ENCODE data around the gene PSMC5. TPM values are rescaled to one million over a fixed set of nuclear protein-coding genes. Genes with fewer than 3 reads are reported as not detected.
"Not testable (repeated sequence)": the region's sequence is repeated elsewhere in the genome, so short reads cannot be mapped to it uniquely, and the experiment has no call there.

PSMC5 gene
- total RNA-seq, 2 experiments from 2014 or later: 32.6 to 105 TPM

- POLR2A ChIA-PET; H4K20me1 ChIP-seq (ENCODE audit: insufficient read depth, low read length); H2AFZ ChIP-seq (ENCODE audit: low read length); H3K36me3 ChIP-seq (ENCODE audit: insufficient read depth, low read length); intact Hi-C loops (cut with micrococcal nuclease; ENCODE audit: unreplicated experiment); DNase-seq (ENCODE audit: low spot score); H3K79me2 ChIP-seq (ENCODE audit: insufficient read depth, low read depth, low read length); H3K4me2 ChIP-seq (ENCODE audit: low read length); H3K4me1 ChIP-seq (ENCODE audit: insufficient read depth, low read length, poor library complexity, severe bottlenecking); BruUV-seq (replicated peaks); H3K9me2 ChIP-seq (ENCODE audit: insufficient read depth, low read length); H3K9me3 ChIP-seq (ENCODE audit: low read length); CTCF ChIA-PET (ENCODE audit: unreplicated experiment); H3K27ac ChIP-seq (ENCODE audit: low read depth, low read length, poor library complexity, severe bottlenecking); H3K4me3 ChIP-seq (ENCODE audit: low read depth, low read length, poor library complexity, severe bottlenecking): not testable (repeated sequence)
Measured at GRCh38 chr17:63873577-63873976, 46.3 kb downstream of the PSMC5 start, which contains the start of gene CSH2. CSH2 (minus strand) TSS chr17:63873677; CDS start chr17:63873614, 63 bp downstream.

- H3K79me2 ChIP-seq (ENCODE audit: insufficient read depth, low read depth, low read length); POLR2A ChIA-PET; H3K4me3 ChIP-seq (ENCODE audit: low read depth, low read length, poor library complexity, severe bottlenecking); H4K20me1 ChIP-seq (ENCODE audit: insufficient read depth, low read length); H3K4me2 ChIP-seq (ENCODE audit: low read length); H3K9me3 ChIP-seq (ENCODE audit: low read length); intact Hi-C loops (cut with micrococcal nuclease; ENCODE audit: unreplicated experiment); DNase-seq (ENCODE audit: low spot score); H3K36me3 ChIP-seq (ENCODE audit: insufficient read depth, low read length); H2AFZ ChIP-seq (ENCODE audit: low read length); H3K27ac ChIP-seq (ENCODE audit: low read depth, low read length, poor library complexity, severe bottlenecking); BruUV-seq (replicated peaks); H3K9me2 ChIP-seq (ENCODE audit: insufficient read depth, low read length); CTCF ChIA-PET (ENCODE audit: unreplicated experiment); H3K4me1 ChIP-seq (ENCODE audit: insufficient read depth, low read length, poor library complexity, severe bottlenecking): not testable (repeated sequence)
Measured at GRCh38 chr17:63874061-63874626, 46.9 kb downstream of the PSMC5 start.

DNA sequence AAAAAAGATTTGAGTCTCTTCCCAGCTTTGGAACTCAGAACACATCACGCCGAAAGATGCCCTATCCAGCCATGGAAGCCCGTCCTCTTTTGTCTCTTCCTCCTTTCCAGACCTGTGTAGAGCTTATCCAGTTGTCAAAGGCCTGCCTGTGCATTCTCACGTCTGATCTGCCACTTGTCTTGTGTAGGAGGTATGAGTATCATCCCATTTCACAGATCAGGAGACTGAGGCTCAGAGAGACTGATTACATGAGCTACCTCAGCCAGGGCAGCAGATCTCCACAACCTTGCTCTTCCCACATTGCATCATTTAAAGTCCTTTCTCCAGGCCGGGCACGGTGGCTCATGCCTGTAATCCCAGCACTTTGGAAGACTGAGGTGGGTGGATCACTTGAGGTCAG is 47.5 kb downstream of the PSMC5 start:
- CTCF ChIA-PET (ENCODE audit: unreplicated experiment); H3K4me2 ChIP-seq (ENCODE audit: low read length); H3K27ac ChIP-seq (ENCODE audit: low read depth, low read length, poor library complexity, severe bottlenecking); H3K4me3 ChIP-seq (ENCODE audit: low read depth, low read length, poor library complexity, severe bottlenecking); intact Hi-C loops (cut with micrococcal nuclease; ENCODE audit: unreplicated experiment); DNase-seq (ENCODE audit: low spot score); POLR2A ChIA-PET; H2AFZ ChIP-seq (ENCODE audit: low read length); H3K79me2 ChIP-seq (ENCODE audit: insufficient read depth, low read depth, low read length); BruUV-seq (replicated peaks); H3K9me3 ChIP-seq (ENCODE audit: low read length); H3K9me2 ChIP-seq (ENCODE audit: insufficient read depth, low read length); H4K20me1 ChIP-seq (ENCODE audit: insufficient read depth, low read length); H3K4me1 ChIP-seq (ENCODE audit: insufficient read depth, low read length, poor library complexity, severe bottlenecking); H3K36me3 ChIP-seq (ENCODE audit: insufficient read depth, low read length): not testable (repeated sequence)

GRCh38 chr17:63878413-63878812 is 51.2 kb downstream of the PSMC5 start:
- H3K79me2 ChIP-seq (ENCODE audit: insufficient read depth, low read depth, low read length); H3K4me1 ChIP-seq (ENCODE audit: insufficient read depth, low read length, poor library complexity, severe bottlenecking); H3K9me3 ChIP-seq (ENCODE audit: low read length); CTCF ChIA-PET (ENCODE audit: unreplicated experiment); H3K4me3 ChIP-seq (ENCODE audit: low read depth, low read length, poor library complexity, severe bottlenecking); DNase-seq (ENCODE audit: low spot score); BruUV-seq (replicated peaks); H4K20me1 ChIP-seq (ENCODE audit: insufficient read depth, low read length); H3K36me3 ChIP-seq (ENCODE audit: insufficient read depth, low read length); intact Hi-C loops (cut with micrococcal nuclease; ENCODE audit: unreplicated experiment); H3K4me2 ChIP-seq (ENCODE audit: low read length); H3K27ac ChIP-seq (ENCODE audit: low read depth, low read length, poor library complexity, severe bottlenecking); H3K9me2 ChIP-seq (ENCODE audit: insufficient read depth, low read length); H2AFZ ChIP-seq (ENCODE audit: low read length): not testable (repeated sequence)
- POLR2A ChIA-PET: interaction anchor here (0.6 to 2.2 kb wide), 3 partner anchors 10 to 114 kb away, joined by 3 to 4 read pairs (median 4); no protein-coding TSS in a partner anchor

Data from OCI-LY7 (cell line).